ENCODE data around the gene YIPF3. TPM values are rescaled to one million over a fixed set of nuclear protein-coding genes. Genes with fewer than 3 reads are reported as not detected.

Gene YIPF3
- total RNA-seq, 1 experiment from 2014 or later, result 81.3 TPM

- ChIA-PET POLR2A (no interaction called here), CTCF (interaction anchor here (0.7 kb wide), 1 partner anchor 21 kb away, joined by 3 read pairs; no protein-coding TSS in a partner anchor)
- ATAC-seq, result no peak
- Mint-ChIP-seq H3K36me3 (no peaks in the 10 kb centered on the region), H3K27ac (peak overlapping the region; percentile 15; the same call in 1 of the 2 replicates), H3K4me1 (peaks cover 12% of the 10 kb centered on the region), H3K9me3 (no peaks in the 10 kb centered on the region), H3K4me3 (no peak overlapping the region), H3K27me3 (ENCODE audit: low read depth) (no peaks in the 10 kb centered on the region; the same call in 1 of the 2 replicates)
- TF ChIP-seq PRDM15 (CRISPR knock-in tag; IDR thresholded peaks at IDR 0.05) (no peak), NR2C2 (CRISPR knock-in tag; IDR thresholded peaks at IDR 0.05) (no peak), ERG (CRISPR knock-in tag; IDR thresholded peaks at IDR 0.05) (no peak), FOXJ3 (CRISPR knock-in tag; IDR thresholded peaks at IDR 0.05; ENCODE audit: borderline replicate concordance) (no peak), OVOL2 (CRISPR knock-in tag; IDR thresholded peaks at IDR 0.05; ENCODE audit: borderline replicate concordance) (no peak), ZNF416 (CRISPR knock-in tag; IDR thresholded peaks at IDR 0.05) (no peak), TEAD4 (CRISPR knock-in tag; IDR thresholded peaks at IDR 0.05) (no peak), ETV6 (CRISPR knock-in tag; IDR thresholded peaks at IDR 0.05) (no peak), MAX (CRISPR knock-in tag; IDR thresholded peaks at IDR 0.05) (no peak), ZNF219 (CRISPR knock-in tag; IDR thresholded peaks at IDR 0.05; ENCODE audit: borderline replicate concordance) (no peak), NR3C1 (CRISPR knock-in tag; conservative IDR thresholded peaks at IDR 0.05; ENCODE audit: low read depth) (no peak), ATF2 (CRISPR knock-in tag; IDR thresholded peaks at IDR 0.05; ENCODE audit: borderline replicate concordance, low read depth) (no peak), CDX4 (CRISPR knock-in tag; IDR thresholded peaks at IDR 0.05; ENCODE audit: borderline replicate concordance) (no peak), SOX15 (CRISPR knock-in tag; IDR thresholded peaks at IDR 0.05) (no peak), TCF7 (CRISPR knock-in tag; IDR thresholded peaks at IDR 0.05; ENCODE audit: low read depth) (no peak), PRRX2 (CRISPR knock-in tag; IDR thresholded peaks at IDR 0.05) (no peak), ELF4 (CRISPR knock-in tag; IDR thresholded peaks at IDR 0.05; ENCODE audit: low read depth) (no peak), USF2 (CRISPR knock-in tag; IDR thresholded peaks at IDR 0.05) (no peak), CREB1 (CRISPR knock-in tag; IDR thresholded peaks at IDR 0.05) (no peak), HMGA2 (CRISPR knock-in tag; IDR thresholded peaks at IDR 0.05) (no peak)
- no peak for DNase-seq (ENCODE audit: low spot score)
These were observed 45.3 kb downstream of the YIPF3 start for GRCh38 chr6:43471399-43471798.

Data from WTC11 (cell line).